ENCODE results near the gene HS3ST2.
"Not testable (repeated sequence)": the region's sequence is repeated elsewhere in the genome, so short reads cannot be mapped to it uniquely, and the experiment has no call there.

The HS3ST2 gene

DNA sequence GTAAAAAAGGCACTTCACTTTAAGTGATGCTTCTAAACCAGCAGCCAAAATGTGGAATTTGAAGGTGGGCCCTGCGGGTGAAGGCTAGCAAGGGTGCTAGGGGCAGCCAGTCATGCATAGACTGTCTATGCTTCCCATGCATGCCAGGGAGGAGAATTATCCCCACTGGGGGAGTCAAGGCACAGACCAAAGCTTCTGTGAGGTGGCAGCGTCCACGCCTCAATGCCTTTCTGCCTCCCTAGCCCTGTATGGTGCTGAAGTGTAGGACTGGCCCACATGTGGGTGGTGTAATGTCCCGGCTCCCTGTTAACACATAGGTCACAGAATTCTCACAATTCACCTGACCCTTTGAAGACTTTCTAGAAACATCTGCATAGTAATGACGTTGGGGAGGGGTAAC, 1.9 kb downstream of the HS3ST2 start:
- Histone ChIP-seq H3K4me3 (ENCODE audit: low read depth, low read length) (no peak overlapping the region), H3K4me1 (ENCODE audit: control insufficient read depth, insufficient read depth, low read length) (no peaks in the 10 kb centered on the region), H3K9me3 (ENCODE audit: control insufficient read depth, insufficient read depth, low read length) (no peaks in the 10 kb centered on the region), H3K36me3 (ENCODE audit: control insufficient read depth, insufficient read depth, low read length) (no peaks in the 10 kb centered on the region), H3K27me3 (ENCODE audit: control insufficient read depth, insufficient read depth, low read length) (peaks cover 34% of the 10 kb centered on the region), H3K9ac (ENCODE audit: low read depth, low read length) (no peak overlapping the region)

DNA sequence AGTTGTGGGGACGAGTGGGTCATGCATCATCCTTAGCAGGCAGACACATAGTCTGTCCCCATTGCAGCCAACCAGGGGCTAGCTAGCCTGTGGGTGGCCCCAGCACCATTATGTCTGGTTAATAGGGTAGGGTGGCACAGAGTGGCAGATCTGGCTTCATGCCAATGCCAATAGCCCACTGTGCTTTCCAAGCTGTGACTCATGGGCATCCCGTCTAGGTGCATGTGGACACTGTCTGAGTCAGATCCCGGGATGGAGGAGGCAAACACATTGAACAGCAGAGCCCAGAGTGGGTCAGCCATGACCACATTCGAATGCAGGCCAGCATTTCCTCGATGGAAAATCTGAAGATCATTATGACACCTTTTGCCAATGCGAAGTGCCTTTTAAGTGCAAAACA, 2.5 kb downstream of the HS3ST2 start:
- H3K36me3 ChIP-seq (ENCODE audit: control insufficient read depth, insufficient read depth, low read length): no peaks in the 10 kb centered on the region
- no peaks in the 10 kb centered on the region for H3K4me1 ChIP-seq (ENCODE audit: control insufficient read depth, insufficient read depth, low read length)
- H3K9ac ChIP-seq (ENCODE audit: low read depth, low read length): no peak overlapping the region
- no peaks in the 10 kb centered on the region for H3K9me3 ChIP-seq (ENCODE audit: control insufficient read depth, insufficient read depth, low read length)
- no peak overlapping the region for H3K4me3 ChIP-seq (ENCODE audit: low read depth, low read length)
- H3K27me3 ChIP-seq (ENCODE audit: control insufficient read depth, insufficient read depth, low read length): peaks cover 34% of the 10 kb centered on the region

DNA sequence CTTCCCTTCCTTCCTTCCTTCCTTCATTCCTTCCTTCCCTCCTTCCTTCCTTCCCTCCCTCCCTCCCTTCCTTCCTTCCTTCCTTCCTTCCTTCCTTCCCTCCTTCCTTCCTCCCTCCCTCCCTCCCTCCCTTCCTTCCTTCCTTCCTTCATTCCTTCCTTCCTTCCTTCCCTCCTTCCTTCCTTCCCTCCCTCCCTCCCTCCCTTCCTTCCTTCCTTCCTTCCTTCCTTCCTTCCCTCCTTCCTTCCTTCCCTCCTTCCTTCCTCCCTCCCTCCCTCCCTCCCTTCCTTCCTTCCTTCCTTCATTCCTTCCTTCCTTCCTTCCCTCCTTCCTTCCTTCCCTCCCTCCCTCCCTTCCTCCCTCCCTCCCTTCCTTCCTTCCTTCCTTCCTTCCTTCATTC, 4.8 kb downstream of the HS3ST2 start:
- H3K4me1 ChIP-seq (ENCODE audit: control insufficient read depth, insufficient read depth, low read length); H3K4me3 ChIP-seq (ENCODE audit: low read depth, low read length); H3K9me3 ChIP-seq (ENCODE audit: control insufficient read depth, insufficient read depth, low read length); H3K36me3 ChIP-seq (ENCODE audit: control insufficient read depth, insufficient read depth, low read length); H3K9ac ChIP-seq (ENCODE audit: low read depth, low read length): not testable (repeated sequence)
- peaks cover 30% of the 10 kb centered on the region for H3K27me3 ChIP-seq (ENCODE audit: control insufficient read depth, insufficient read depth, low read length)

DNA sequence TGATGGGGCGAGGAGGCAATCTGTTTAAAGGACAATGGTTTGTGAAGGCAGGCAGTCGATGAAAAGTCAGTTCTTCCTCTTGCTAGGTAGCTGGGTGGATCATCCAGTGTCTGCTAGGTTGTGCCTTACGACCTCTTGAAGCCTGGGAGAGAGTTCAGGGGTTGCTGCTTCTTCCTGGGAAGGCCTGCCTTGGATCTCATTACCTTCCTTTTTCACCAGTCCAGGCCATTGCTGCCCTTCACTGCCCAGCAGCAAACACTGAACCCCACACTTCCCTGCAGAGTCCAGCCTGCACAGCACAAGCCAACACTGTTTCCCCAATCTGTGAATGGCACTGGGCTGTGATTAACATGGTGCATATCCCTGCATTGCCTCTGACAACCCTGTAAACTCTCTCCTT, 24.7 kb downstream of the HS3ST2 start:
- Histone ChIP-seq H3K4me1 (ENCODE audit: control insufficient read depth, insufficient read depth, low read length) (no peaks in the 10 kb centered on the region), H3K9ac (ENCODE audit: low read depth, low read length) (no peak overlapping the region), H3K36me3 (ENCODE audit: control insufficient read depth, insufficient read depth, low read length) (no peaks in the 10 kb centered on the region), H3K4me3 (ENCODE audit: low read depth, low read length) (no peak overlapping the region), H3K9me3 (ENCODE audit: control insufficient read depth, insufficient read depth, low read length) (no peaks in the 10 kb centered on the region), H3K27me3 (ENCODE audit: control insufficient read depth, insufficient read depth, low read length) (no peaks in the 10 kb centered on the region)

DNA sequence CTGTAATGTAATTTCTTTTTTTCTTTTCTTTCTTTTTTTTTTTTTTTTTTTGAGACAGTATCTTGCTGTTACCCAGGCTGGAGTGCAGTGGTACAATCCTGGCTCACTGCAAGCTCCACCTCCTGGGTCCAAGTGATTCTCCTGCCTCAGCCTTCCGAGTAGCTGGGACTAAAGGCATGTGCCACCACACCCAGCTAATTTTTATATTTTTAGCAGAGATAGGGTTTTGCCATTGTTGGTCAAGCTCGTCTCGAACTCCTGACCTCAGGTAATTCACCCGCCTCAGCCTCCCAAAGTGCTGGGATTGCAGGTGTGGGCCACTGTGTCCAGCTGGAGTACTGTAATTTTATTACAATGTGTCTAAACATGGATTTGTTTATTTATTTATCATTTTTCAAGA, 28.1 kb downstream of the HS3ST2 start:
- not testable (repeated sequence) for H3K4me1 ChIP-seq (ENCODE audit: control insufficient read depth, insufficient read depth, low read length); H3K27me3 ChIP-seq (ENCODE audit: control insufficient read depth, insufficient read depth, low read length); H3K36me3 ChIP-seq (ENCODE audit: control insufficient read depth, insufficient read depth, low read length); H3K9me3 ChIP-seq (ENCODE audit: control insufficient read depth, insufficient read depth, low read length); H3K9ac ChIP-seq (ENCODE audit: low read depth, low read length); H3K4me3 ChIP-seq (ENCODE audit: low read depth, low read length)

DNA sequence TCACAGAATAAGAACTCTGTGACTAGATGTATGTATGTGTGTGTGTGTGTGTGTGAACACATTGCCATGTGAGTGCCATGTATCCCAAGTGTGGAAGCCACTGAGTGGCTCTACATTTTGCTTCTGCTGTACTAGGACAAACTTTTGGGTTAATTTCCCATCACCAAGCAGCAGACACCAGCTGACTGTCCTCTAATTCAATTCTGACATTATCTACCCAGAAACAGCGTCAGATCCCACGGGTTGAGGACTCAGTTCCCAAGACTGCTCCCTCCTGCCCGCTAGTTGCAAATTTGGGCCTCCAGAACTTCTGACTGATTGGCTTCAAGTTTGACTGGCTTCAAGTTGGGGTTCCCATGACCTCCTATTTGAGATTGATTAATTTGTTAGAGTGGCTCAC, 29.2 kb downstream of the HS3ST2 start:
- no peaks in the 10 kb centered on the region for H3K36me3 ChIP-seq (ENCODE audit: control insufficient read depth, insufficient read depth, low read length)
- no peak overlapping the region for H3K9ac ChIP-seq (ENCODE audit: low read depth, low read length)
- H3K4me3 ChIP-seq (ENCODE audit: low read depth, low read length): no peak overlapping the region
- no peaks in the 10 kb centered on the region for H3K9me3 ChIP-seq (ENCODE audit: control insufficient read depth, insufficient read depth, low read length)
- H3K4me1 ChIP-seq (ENCODE audit: control insufficient read depth, insufficient read depth, low read length): no peaks in the 10 kb centered on the region
- H3K27me3 ChIP-seq (ENCODE audit: control insufficient read depth, insufficient read depth, low read length): no peaks in the 10 kb centered on the region

DNA sequence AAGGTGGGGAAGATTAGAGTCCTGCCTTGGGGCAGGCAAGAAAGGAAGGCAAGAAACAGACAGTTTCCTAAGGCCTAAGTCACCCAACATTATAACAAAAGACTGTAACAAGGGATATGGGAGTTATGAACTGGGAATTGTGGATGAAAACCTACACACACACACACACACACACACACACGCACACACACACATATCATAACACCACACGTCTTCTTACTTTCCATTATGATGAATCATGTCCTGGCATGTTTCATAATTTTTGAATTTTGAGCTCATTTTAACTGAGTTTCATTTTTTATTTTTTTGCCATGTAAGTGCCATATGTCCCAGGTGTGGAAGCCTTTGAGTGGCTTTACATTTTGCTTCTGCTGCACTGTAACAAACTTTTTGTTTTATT, 29.9 kb downstream of the HS3ST2 start:
- Histone ChIP-seq H3K9ac (ENCODE audit: low read depth, low read length) (no peak overlapping the region), H3K4me1 (ENCODE audit: control insufficient read depth, insufficient read depth, low read length) (peaks cover 2% of the 10 kb centered on the region), H3K9me3 (ENCODE audit: control insufficient read depth, insufficient read depth, low read length) (no peaks in the 10 kb centered on the region), H3K4me3 (ENCODE audit: low read depth, low read length) (no peak overlapping the region), H3K27me3 (ENCODE audit: control insufficient read depth, insufficient read depth, low read length) (no peaks in the 10 kb centered on the region), H3K36me3 (ENCODE audit: control insufficient read depth, insufficient read depth, low read length) (no peaks in the 10 kb centered on the region)

DNA sequence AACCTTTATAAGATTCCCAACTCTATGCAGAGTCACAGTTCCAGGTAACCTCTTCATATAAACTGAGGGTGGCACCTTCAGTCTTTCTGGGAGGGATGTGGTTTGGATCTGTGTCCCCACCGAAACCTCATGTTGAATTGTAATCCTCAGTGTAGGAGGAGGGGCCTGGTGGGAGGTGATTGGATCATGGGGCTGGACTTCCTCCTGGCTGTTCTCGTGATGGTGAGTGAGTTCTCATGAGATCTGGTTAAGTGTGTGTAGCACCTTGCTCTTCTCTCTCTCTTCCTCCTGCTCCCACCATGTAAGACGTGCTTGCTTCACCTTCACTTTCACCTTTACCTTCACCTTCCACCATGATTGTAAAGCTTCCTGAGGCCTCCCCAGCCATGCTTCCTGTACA, 30.5 kb downstream of the HS3ST2 start:
- Histone ChIP-seq H3K9me3 (ENCODE audit: control insufficient read depth, insufficient read depth, low read length) (no peaks in the 10 kb centered on the region), H3K36me3 (ENCODE audit: control insufficient read depth, insufficient read depth, low read length) (no peaks in the 10 kb centered on the region), H3K9ac (ENCODE audit: low read depth, low read length) (no peak overlapping the region), H3K27me3 (ENCODE audit: control insufficient read depth, insufficient read depth, low read length) (no peaks in the 10 kb centered on the region), H3K4me3 (ENCODE audit: low read depth, low read length) (no peak overlapping the region), H3K4me1 (ENCODE audit: control insufficient read depth, insufficient read depth, low read length) (peaks cover 2% of the 10 kb centered on the region)

DNA sequence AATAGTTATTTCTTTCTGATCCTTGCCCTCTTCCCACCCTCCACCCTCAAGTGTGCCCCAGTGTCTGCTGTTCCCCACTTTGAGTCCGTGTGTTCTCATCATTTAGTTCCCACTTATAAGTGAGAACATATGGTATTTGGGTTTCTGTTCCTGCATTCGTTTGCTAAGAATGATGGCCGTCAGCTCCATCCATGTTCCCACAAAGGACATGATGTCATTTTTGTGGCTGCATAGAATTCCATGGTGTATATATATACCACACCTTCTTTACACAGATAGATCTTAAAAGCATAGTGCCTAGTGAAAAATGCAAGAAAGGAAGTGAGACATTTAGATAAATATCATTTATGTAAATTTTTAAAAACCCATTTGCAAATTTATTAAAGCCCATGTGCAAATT, 33.1 kb downstream of the HS3ST2 start:
- H3K9me3 ChIP-seq (ENCODE audit: control insufficient read depth, insufficient read depth, low read length): no peaks in the 10 kb centered on the region
- no peaks in the 10 kb centered on the region for H3K36me3 ChIP-seq (ENCODE audit: control insufficient read depth, insufficient read depth, low read length)
- no peak overlapping the region for H3K9ac ChIP-seq (ENCODE audit: low read depth, low read length)
- peaks cover 2% of the 10 kb centered on the region for H3K4me1 ChIP-seq (ENCODE audit: control insufficient read depth, insufficient read depth, low read length)
- no peaks in the 10 kb centered on the region for H3K27me3 ChIP-seq (ENCODE audit: control insufficient read depth, insufficient read depth, low read length)
- no peak overlapping the region for H3K4me3 ChIP-seq (ENCODE audit: low read depth, low read length)

DNA sequence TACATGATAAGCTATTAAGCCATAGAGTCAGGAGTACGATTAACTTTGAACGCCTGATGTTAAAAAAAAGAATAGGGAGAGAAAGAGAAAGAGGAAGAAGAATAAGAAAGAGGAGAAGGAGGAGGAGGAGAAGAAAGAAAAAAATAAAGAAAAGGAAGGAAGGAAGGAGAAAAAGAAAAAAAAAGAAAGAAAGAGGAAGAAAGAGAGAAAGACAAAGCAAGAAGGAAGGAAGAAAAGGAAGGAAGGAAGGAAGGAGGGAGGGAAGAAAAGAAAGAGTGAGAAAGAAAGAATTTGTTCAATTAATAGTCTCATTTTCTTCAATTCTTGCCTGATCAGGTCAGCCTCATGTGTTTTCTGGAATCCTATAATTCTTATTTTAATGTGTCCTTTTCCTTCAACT, 33.7 kb downstream of the HS3ST2 start:
- Histone ChIP-seq H3K36me3 (ENCODE audit: control insufficient read depth, insufficient read depth, low read length) (no peaks in the 10 kb centered on the region), H3K9ac (ENCODE audit: low read depth, low read length) (no peak overlapping the region), H3K4me3 (ENCODE audit: low read depth, low read length) (no peak overlapping the region), H3K9me3 (ENCODE audit: control insufficient read depth, insufficient read depth, low read length) (no peaks in the 10 kb centered on the region), H3K27me3 (ENCODE audit: control insufficient read depth, insufficient read depth, low read length) (no peaks in the 10 kb centered on the region), H3K4me1 (ENCODE audit: control insufficient read depth, insufficient read depth, low read length) (peaks cover 2% of the 10 kb centered on the region)

DNA sequence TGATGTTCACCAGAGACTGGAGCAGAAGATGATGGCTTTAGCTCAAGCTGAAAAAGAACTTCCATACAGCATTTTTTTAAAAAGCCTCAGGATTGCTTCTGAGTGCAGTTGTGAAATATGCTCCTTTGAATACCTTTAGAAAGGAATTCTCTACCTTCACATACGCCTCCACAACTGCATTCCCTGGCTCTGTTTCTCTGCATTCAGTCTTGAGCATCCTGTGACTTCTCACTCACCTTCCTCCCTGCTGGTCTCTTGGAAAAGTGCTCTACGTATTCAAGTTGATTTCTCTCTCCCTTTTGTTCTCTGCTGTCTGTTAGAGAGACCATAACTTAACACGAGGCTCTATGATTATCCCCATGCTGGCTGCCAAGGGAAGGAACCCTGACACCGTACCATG, 34.5 kb downstream of the HS3ST2 start:
- Histone ChIP-seq H3K9ac (ENCODE audit: low read depth, low read length) (no peak overlapping the region), H3K27me3 (ENCODE audit: control insufficient read depth, insufficient read depth, low read length) (no peaks in the 10 kb centered on the region), H3K4me3 (ENCODE audit: low read depth, low read length) (no peak overlapping the region), H3K9me3 (ENCODE audit: control insufficient read depth, insufficient read depth, low read length) (no peaks in the 10 kb centered on the region), H3K4me1 (ENCODE audit: control insufficient read depth, insufficient read depth, low read length) (peaks cover 2% of the 10 kb centered on the region), H3K36me3 (ENCODE audit: control insufficient read depth, insufficient read depth, low read length) (no peaks in the 10 kb centered on the region)

DNA sequence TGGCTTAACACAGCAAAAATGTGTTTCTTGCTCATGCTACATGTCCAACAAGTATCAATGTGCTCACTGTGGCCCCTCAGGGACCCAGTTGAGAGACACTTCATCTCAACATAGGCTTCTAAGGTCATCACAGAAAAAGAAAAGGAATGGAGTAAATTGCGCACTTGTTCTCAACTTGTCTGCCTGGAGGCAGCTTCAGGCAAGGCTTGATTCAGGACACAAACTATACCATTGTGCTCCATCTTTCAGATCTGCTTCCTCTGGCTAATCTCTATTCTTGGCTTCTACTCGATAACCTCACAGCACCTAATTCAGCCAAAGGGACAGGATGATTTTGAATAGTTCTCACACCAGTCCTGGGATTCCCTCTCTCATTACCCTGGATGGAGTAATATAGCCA, 35.6 kb downstream of the HS3ST2 start:
- H3K27me3 ChIP-seq (ENCODE audit: control insufficient read depth, insufficient read depth, low read length): no peaks in the 10 kb centered on the region
- H3K9ac ChIP-seq (ENCODE audit: low read depth, low read length): no peak overlapping the region
- peaks cover 2% of the 10 kb centered on the region for H3K4me1 ChIP-seq (ENCODE audit: control insufficient read depth, insufficient read depth, low read length)
- H3K36me3 ChIP-seq (ENCODE audit: control insufficient read depth, insufficient read depth, low read length): no peaks in the 10 kb centered on the region
- H3K9me3 ChIP-seq (ENCODE audit: control insufficient read depth, insufficient read depth, low read length): no peaks in the 10 kb centered on the region
- H3K4me3 ChIP-seq (ENCODE audit: low read depth, low read length): no peak overlapping the region

DNA sequence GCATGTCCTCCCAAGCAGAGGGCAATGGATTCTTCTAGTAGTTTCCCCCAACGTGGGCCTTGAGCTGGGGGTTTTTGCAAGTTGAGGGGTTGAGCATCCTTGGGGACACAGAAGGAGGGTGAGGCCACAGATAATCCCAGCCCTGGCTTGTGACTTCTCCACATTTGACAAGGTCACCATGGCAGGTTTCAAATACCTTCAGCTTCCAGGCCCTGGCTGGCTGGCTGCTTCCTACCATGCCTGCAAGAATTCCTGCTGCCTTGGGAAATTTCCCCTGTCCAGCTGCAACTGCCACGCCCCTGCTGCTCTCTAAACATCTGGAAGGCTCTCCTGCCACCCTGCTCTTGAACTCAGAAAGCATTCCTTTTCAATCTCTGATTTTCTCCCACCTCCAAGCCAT, 41.3 kb downstream of the HS3ST2 start:
- Histone ChIP-seq H3K27me3 (ENCODE audit: control insufficient read depth, insufficient read depth, low read length) (no peaks in the 10 kb centered on the region), H3K4me3 (ENCODE audit: low read depth, low read length) (no peak overlapping the region), H3K36me3 (ENCODE audit: control insufficient read depth, insufficient read depth, low read length) (no peaks in the 10 kb centered on the region), H3K4me1 (ENCODE audit: control insufficient read depth, insufficient read depth, low read length) (peaks cover 9% of the 10 kb centered on the region), H3K9me3 (ENCODE audit: control insufficient read depth, insufficient read depth, low read length) (no peaks in the 10 kb centered on the region), H3K9ac (ENCODE audit: low read depth, low read length) (no peak overlapping the region)

Data from iPS-15b (cell line).